Measurements from ENCODE around the gene CTNNA3.

GRCh38 chr10:66362522-66362921 lies 1333.5 kb downstream of the CTNNA3 start:
- TF ChIP-seq CTCF (IDR thresholded peaks at IDR 0.05) (no peak), POLR2A (IDR thresholded peaks at IDR 0.05) (no peak)
